ENCODE data around the gene HOXB7. TPM values are rescaled to one million over a fixed set of nuclear protein-coding genes. Genes with fewer than 3 reads are reported as not detected.

HOXB7 gene
- total RNA-seq, 1 donor from 2014 or later = 3.6 TPM

DNA sequence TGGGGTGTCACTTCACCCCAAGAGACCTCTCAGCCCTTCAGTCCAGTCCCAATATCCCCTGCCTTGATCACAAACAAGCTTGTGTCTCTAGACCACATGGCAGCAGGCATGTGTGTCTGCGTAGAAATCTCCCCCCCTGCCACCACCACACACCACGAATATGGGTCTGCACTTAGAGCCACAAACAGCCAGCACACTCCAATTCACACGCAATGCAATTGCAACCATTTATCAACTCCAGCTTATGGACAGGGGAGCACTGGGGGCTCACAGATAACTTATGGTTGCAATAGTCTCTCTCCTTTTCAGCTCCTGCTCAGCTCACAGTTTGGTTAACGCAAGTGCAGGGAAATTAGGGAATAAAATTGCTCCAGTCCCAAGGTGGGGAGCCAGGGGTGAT, 12.8 kb upstream of the HOXB7 start:
- Mint-ChIP-seq H3K4me1 (ENCODE audit: unreplicated experiment) (peaks cover 24% of the 10 kb centered on the region), H3K36me3 (ENCODE audit: low read depth, unreplicated experiment) (no peaks in the 10 kb centered on the region), H3K27ac (ENCODE audit: unreplicated experiment) (no peak overlapping the region), H3K4me3 (ENCODE audit: unreplicated experiment) (no peak overlapping the region), H3K9me3 (ENCODE audit: unreplicated experiment) (no peaks in the 10 kb centered on the region), H3K27me3 (ENCODE audit: unreplicated experiment) (peaks cover 30% of the 10 kb centered on the region)
- TF ChIP-seq, protein P1, sequence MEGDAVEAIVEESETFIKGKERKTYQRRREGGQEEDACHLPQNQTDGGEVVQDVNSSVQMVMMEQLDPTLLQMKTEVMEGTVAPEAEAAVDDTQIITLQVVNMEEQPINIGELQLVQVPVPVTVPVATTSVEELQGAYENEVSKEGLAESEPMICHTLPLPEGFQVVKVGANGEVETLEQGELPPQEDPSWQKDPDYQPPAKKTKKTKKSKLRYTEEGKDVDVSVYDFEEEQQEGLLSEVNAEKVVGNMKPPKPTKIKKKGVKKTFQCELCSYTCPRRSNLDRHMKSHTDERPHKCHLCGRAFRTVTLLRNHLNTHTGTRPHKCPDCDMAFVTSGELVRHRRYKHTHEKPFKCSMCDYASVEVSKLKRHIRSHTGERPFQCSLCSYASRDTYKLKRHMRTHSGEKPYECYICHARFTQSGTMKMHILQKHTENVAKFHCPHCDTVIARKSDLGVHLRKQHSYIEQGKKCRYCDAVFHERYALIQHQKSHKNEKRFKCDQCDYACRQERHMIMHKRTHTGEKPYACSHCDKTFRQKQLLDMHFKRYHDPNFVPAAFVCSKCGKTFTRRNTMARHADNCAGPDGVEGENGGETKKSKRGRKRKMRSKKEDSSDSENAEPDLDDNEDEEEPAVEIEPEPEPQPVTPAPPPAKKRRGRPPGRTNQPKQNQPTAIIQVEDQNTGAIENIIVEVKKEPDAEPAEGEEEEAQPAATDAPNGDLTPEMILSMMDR (IDR thresholded peaks at IDR 0.05; ENCODE audit: unreplicated experiment) = no peak
- no peak for DNase-seq (ENCODE audit: low spot score)

DNA sequence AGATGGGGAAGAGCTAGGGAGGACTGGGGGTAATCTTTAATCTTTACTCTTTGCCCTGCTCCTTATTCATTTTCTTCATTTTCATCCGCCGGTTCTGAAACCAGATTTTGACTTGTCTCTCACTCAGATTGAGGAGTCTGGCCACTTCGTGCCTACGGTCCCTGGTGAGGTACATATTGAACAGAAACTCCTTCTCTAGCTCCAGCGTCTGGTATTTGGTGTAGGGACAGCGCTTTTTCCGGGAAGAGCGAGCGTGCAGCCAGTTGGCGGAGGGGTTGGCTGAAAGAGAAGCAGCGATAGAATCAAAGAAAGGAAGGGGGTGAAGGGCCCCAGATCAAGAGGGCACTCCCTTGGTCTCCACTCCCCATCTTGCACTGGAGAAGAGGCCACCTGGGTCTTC, 12.0 kb upstream of the HOXB7 start:
- TF ChIP-seq, protein P1 (IDR thresholded peaks at IDR 0.05; ENCODE audit: unreplicated experiment) = no peak
- H3K27me3 Mint-ChIP-seq (ENCODE audit: unreplicated experiment) = peaks cover 32% of the 10 kb centered on the region
- H3K4me3 Mint-ChIP-seq (ENCODE audit: unreplicated experiment) = no peak overlapping the region
- H3K36me3 Mint-ChIP-seq (ENCODE audit: low read depth, unreplicated experiment) = no peaks in the 10 kb centered on the region
- H3K27ac Mint-ChIP-seq (ENCODE audit: unreplicated experiment) = no peak overlapping the region
- no peaks in the 10 kb centered on the region for H3K9me3 Mint-ChIP-seq (ENCODE audit: unreplicated experiment)
- DNase-seq (ENCODE audit: low spot score) = no peak
- H3K4me1 Mint-ChIP-seq (ENCODE audit: unreplicated experiment) = peaks cover 24% of the 10 kb centered on the region

DNA sequence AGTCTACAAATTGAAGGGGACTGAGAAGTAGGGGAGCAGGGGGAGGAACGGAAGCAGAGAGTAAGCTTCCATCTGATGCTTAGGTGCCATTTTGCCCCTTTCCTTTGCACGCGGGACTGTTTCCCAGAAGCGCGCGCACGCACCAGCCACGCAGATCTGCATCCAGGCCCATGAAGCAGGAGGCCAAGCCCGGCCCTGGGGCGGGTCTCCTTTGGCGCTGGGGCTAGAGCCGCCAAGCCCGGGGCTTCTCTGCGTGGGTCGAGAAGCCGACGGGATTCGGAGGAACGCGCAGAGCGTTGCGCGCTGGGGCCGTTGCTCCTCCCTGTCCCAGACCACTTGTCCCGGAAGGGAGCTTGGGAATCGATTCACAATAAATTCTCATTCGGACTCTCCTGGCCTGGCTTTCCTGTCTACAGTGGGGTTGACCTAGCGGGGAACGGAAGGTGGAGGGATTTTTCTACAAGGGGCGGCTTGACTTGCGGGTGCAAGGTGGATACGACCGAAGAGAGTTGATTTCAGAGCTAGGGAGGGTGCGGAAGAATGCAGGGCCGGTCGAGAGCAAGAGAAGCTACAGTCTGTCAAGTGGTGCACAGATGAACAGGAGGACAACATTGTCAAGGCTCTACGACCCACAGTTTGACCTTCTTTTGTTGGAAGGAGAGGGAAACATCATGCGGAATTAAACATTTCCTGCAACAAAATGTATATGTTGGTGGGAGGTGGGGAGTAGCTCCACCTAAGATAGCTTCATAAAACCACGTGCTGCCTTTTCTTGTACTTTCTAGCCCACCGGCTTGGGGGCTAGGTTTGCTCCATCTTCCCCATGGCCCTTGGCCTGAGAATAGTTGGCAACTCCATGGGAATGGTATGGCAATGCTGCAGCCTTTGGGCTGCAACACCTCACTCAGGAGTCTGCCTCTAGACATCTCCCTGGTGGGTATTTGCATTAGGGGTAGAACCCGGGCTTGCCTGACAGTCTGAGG, 10.9 kb upstream of the HOXB7 start:
- H3K27ac Mint-ChIP-seq (ENCODE audit: unreplicated experiment) = no peak overlapping the region

DNA sequence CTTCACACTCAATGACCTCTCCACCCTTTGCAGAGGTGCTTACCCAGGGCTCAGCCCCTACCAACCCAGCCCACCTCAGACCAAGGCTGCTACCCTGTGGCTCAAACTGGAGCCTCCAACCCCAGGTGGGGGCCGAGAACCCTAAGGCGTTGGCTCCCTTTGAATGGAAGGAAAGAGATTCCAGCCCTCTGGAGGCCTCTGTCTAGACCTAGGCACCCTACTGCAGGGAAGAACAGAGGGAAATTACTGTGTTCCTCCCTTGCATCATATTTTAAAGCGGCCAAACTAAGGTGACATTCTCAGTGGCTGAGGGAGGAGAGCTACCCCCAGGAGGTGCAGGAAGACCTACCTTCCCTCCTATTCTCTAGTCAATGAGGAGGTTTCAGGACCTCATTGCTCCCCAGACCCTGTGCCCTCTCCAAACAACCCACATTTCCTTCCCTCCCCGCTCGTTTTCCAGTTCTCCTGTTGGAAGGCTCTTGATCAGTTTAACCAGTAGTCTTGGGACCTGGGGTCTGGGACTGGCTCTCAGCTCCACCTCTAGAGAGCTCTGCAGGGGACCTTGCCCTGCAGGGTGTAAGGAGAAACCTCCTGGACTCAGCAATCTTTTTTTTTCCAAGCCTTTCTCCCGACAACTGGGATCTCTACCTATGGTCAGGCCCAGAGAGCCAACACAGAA, 9.8 kb upstream of the HOXB7 start:
- TF ChIP-seq, protein P1 (IDR thresholded peaks at IDR 0.05; ENCODE audit: unreplicated experiment) = no peak
- Mint-ChIP-seq H3K36me3 (ENCODE audit: low read depth, unreplicated experiment) (no peaks in the 10 kb centered on the region), H3K4me3 (ENCODE audit: unreplicated experiment) (no peak overlapping the region), H3K4me1 (ENCODE audit: unreplicated experiment) (peaks cover 28% of the 10 kb centered on the region), H3K27ac (ENCODE audit: unreplicated experiment) (no peak overlapping the region), H3K27me3 (ENCODE audit: unreplicated experiment) (peaks cover 34% of the 10 kb centered on the region), H3K9me3 (ENCODE audit: unreplicated experiment) (no peaks in the 10 kb centered on the region)
- no peak for DNase-seq (ENCODE audit: low spot score)

More for the DNA sequence above, 10.9 kb upstream of the HOXB7 start:
- Mint-ChIP-seq H3K36me3 (ENCODE audit: low read depth, unreplicated experiment) (no peaks in the 10 kb centered on the region), H3K4me3 (ENCODE audit: unreplicated experiment) (peak overlapping the region; percentile 79), H3K9me3 (ENCODE audit: unreplicated experiment) (no peaks in the 10 kb centered on the region), H3K27me3 (ENCODE audit: unreplicated experiment) (peaks cover 33% of the 10 kb centered on the region), H3K4me1 (ENCODE audit: unreplicated experiment) (peaks cover 28% of the 10 kb centered on the region)
- DNase-seq (ENCODE audit: low spot score) = no peak
- TF ChIP-seq, protein P1 (IDR thresholded peaks at IDR 0.05; ENCODE audit: unreplicated experiment) = no peak

Measured in endothelial cell (in vitro differentiated cells).